Measurements from ENCODE around the gene VCP.
"Not testable (repeated sequence)": the region's sequence is repeated elsewhere in the genome, so short reads cannot be mapped to it uniquely, and the experiment has no call there.

The VCP gene

DNA sequence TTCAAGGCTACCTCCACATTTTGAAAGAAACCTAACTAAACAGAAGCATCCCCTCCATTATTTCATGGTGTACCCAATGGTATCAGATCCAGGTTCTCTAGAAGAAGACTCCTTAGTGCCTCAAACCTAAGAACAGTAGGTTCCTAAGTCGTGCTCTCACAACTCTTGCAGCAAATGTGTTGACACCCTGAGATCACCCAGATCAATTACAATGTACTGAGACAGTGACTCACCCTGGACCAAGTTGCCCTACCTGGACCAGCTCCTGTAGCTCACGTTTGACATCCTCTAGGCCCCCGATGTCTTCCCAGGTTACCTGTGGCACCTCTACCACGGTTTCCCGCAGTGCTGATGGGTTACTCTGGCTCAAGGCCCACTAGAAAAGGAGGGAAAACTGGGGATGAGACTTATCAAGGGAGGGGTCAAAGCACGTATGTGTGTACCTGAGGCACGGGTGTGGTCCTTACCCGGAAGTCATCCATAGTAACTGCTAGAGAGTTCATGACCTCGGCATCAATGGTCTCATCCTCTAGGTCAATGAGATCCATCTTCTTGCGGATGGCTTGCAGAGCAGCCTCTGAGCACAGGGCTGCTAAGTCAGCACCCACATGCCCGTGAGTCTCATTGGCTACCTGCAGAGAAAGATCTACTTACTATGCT lies 11.7 kb downstream of the VCP start:
- no peak for DNase-seq

DNA sequence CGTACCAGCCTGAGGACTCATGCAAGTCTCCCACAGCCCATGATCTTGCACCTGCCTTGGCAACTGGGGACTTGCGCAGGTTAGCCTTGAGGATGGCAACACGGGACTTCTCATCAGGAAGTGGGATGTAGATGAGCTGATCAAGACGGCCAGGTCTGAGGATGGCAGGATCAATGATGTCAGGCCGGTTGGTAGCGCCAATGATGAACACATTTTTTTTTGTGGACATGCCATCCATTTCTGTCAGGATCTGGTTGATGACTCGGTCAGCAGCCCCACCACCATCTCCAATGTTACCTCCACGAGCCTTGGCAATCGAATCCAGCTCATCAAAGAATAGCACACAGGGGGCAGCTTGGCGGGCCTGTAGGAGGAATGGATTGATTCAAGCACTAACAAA lies 13.0 kb downstream of the VCP start:
- DNase-seq: no peak

GRCh38 chr9:35057271-35057620 lies 15.2 kb downstream of the VCP start:
- DNase-seq: no peak

DNA sequence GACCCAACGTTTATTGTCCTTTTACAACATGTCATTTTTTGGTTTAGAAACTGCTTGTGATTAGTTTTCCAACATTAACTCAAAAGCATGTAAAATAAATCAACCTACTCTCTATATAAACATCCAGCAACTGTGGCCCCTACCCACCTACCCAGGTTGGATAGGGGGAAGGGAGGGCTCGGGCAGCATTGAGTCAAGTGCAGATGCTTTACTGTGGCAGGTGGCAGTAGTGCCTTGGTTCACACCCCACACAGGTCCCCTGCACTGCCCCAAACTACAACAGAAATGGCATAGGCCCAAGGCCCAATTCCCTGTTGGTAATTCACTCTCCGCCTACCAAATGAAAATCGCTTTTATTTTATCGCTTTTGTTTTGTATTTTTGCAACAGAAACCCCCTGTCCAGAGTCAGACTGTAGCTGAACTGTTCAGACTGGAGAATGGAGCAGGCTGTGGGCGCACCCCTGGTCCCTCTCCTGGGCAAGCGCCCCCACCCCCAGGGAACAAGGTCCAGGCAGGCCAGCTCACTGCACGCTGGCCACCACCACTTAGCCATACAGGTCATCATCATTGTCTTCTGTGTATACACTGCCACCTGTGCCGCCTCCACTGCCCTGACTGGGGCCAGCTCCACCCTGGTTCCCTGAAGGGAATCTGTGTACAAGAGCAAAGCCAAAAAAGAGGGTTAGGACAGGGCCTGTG lies 15.7 kb downstream of the VCP start:
- no peak for DNase-seq

- DNase-seq: no peak
Measured at GRCh38 chr9:35054871-35055644, 17.4 kb downstream of the VCP start.

GRCh38 chr9:35054185-35054835 lies 18.1 kb downstream of the VCP start:
- DNase-seq: no peak

DNA sequence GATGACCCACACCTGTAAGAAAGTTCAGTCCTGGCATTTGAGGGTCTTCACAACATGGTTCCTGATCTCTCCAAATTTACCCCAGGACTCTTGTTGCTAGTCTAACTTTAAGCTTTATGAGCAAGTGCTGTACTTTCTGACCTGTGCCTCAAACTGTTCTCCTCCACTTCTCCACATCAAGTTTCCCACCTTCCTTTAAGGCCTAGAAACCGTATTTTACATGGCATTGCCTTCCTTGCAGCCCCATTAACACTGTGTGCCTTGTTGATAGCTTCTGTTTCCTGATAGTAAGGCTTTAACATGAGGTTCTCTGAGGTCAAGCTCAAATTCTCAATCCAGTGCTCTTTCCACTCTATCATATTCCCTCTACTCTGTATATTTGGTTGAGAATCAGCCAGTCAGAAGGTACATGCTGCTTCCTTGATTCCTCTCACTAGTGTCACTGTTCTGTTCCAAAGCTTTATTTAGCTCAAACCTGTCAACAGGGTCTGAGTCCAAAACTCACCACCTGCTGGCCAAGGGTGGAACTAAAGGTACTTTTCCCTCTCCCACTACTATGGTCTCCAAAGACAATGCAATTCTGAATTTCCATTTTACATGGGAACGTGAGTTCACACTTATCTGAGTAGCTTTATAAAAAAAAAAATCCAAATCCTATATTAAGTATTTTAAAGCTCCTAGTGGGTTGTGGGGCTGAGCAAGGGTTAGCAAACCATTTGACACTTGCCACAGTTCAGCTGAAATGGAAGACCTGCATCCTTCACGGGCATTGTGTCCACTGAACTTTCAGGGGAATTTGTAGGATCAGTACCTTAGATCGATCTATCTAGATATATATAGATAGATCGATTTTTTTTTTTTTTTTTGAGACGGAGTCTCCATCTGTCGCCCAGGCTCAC lies 21.1 kb downstream of the VCP start:
- DNase-seq: peak; percentile 48

GRCh38 chr9:35048511-35048910 lies 23.9 kb downstream of the VCP start:
- peak; percentile 55 for DNase-seq

DNA sequence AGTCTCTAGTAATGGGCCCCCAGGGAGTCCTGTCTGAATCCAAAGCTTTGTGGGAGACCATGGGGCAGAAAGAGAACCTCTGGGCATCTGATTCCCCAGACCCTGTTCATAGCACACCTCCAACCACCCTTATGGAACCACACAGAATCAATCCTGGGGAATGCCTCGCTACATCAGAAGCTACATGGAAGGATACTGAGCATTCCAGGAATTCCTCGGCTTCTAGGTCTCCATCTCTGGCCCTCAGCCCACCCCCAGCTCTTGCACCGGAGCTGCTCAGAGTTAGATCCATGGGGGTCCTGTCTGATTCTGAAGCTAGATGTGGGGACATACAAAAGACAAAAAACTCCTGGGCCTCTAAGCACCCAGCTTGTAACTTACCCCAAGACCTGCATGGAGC lies 28.4 kb downstream of the VCP start:
- peak; percentile 26 for DNase-seq

DNA sequence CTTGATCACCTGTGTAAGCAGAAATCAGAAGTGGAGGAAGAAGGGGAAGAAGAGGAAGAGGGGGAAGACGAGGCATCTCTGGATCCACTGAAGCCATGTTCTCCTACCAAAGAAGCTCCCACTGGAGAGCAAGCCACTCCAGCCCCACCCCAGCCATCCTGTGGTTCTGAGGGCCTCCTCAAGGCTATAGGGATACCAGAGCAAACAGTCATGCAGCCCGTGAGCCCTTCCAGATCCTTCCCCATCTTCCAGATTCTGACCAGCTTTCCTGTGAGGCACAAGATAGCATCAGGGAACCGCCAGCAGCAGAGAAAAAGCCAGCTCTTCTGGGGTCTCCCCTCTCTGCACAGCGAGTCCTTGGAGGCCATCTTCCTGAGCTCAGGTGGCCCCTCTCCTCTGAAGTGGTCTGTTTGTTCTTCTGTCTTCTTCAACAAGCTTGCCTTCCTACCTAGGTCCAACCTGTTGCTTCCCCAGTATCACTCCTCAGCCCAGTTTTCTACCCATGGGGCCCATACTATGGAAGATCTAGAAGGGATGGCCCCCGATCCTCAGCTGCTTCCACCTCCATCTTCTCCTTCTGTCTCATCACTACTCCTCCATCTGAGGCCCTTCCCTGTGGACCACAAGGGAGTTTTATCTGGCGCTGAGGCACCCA lies 29.4 kb downstream of the VCP start:
- DNase-seq: no peak

DNA sequence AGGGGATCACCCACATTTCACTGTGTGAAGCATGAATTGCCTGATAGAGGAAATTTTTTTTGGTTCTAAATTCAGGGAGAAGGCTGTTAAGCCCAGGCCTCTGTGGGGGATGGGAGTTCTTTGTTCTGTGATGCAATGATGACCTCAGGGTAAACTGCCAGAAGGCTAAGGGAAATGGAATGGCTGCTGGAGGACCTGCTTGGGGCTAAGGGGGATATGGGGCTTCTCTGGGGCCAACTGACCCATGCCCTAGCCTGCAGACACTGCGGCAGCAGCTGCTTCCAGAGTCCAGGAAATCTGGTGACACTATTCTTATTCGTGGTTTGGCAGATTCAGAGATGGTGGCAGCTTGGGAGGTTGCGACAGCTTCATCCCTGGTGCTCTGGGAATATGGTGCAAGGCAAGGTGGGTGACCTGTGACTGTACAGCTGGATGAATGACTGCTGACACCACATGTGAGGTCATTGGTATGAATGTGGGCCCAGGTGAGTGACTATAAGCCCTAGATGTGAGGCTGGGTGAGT lies 30.3 kb downstream of the VCP start:
- DNase-seq: no peak

DNA sequence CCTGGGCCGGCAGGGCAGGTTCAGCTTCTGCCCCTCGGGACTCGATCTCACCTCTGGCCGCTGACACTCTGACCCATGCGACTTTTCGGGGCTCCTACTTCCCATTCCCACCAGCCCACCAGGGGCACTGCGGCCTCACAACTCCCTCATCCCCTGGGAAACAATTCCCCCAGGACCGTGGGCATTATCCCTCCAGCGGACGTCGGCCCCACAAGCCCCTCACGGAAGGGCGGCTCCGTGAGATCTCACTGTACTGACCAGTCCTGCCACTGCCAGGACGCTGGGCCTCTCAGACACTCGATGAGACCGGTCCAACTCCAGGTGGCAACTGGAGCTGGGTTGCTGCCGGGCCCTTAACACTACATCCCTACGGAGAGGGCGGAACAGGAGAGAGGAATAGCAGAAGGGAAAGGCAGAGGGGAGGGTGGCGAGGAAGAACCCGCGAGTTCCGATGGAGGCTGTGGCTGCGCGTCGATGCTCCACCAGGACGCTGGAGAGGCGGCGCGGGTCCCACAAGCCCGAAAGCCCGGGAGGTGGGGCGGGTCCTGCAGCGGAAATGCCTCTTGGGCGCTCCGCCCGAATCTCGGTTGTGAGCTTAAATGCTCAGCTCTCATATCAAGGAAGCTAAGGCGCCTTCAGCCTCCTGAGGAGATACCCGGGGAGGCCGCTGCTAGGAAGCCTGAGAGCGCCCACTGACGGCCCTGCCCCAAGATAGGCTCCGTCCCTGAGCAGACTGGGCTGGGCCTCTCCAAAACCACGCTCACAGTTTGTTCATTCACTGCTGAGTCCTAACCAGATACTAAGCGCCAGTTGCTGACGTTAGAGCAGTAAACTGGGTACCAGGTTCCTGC lies 36.3 kb downstream of the VCP start:
- peak; percentile 66 for DNase-seq

- DNase-seq: no peak
Measured at GRCh38 chr9:35033101-35033500, 39.3 kb downstream of the VCP start.

DNA sequence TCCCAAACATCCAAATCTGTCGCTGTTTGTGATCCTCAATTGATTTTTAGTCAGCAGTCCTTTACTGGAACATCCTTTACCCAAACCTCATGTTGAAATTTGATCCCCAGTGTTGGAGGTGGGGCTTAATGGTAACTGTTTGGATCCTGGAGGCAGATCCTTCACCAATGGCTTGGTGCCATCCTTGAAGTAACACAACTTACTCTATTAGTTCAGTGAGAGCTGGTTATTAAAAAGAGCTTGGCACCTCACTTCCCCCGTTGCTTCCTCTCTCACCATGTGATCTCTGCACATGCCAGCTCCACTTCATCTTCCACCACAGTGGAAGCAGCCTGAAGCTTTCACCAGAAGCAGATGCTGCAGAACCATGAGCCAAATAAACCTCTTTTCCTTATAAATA lies 42.6 kb downstream of the VCP start:
- DNase-seq: no peak

DNA sequence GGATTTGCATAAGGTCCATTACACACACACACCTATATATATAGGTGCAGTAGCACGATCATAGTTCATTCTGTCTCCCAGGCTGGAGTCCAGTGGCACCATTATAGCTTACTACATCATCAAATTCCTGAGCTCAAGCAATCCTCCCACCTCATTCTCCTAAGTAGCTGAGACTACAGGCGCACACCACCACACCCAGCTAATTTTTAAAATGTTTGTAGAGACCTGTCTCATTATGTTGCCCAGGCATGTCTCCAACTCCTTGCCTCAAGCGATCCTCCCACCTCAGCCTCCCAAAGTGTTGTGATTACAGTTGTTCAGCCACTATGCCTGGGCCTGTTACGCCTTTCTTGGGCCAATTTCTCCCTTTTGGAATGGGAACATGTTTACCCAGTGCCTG lies 43.2 kb downstream of the VCP start:
- DNase-seq: no peak

DNA sequence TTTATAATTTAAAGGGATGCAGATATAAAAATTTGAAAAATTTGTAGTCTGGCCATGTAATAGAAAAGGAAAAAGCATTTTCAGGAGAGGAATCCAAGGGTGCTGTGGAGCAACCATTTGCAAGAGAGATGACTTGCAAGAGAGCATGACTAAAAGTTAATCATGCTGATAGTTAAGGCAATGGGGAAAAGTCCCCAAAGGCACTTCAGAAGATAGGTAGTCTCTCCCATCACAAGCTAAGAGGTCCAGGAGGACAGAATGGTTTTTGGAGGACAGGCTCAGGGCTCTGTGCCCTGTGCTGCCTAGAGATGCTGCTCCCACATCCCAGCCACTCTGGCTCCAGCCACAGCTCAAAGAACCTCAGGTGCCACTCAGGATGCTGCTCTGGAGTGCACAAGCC lies 44.1 kb downstream of the VCP start:
- DNase-seq: no peak

- DNase-seq: no peak
Measured at GRCh38 chr9:35027860-35028259, 44.6 kb downstream of the VCP start.

DNA sequence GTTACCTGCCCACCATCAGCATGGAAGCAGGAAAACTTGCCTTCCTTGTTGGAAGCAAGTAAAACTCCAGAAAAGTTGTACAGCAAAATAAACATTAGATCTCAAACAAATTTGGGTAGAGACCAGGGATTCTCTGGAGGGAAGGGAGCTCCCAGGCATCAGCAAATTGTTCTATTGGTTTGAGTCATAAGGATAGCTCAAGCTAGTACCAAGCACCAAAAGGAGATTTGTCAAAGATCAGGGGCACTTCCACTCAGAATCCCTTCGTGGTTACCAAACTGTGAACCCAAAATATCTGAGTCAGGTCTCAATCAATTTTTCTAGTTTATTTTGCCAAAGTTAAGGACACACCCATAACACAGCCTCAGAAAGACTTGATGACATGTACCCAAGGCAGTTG lies 45.1 kb downstream of the VCP start:
- no peak for DNase-seq

DNA sequence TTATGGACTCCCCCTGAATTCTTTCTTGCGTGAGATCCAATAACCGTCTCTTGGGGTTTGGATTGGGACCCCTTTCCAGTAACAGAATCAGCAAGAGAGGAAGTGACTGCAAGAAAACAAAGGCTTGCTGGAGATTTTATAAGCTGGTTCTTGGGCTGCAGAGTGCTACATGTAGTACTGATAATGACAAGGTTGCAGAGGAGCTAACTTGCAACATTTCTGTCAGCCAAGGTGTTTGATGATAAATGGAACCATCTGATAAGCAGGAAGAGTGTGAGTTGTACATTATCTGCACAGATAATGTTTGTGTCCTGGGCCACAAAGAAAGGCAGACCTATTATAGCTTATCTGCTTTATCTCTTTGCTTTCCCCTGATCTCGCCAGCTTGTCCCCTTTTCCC lies 45.8 kb downstream of the VCP start:
- no peak for DNase-seq

- DNase-seq: not testable (repeated sequence)
Measured at GRCh38 chr9:35023443-35023842, 49.0 kb downstream of the VCP start.

GRCh38 chr9:35014517-35014916 lies 57.9 kb downstream of the VCP start:
- DNase-seq: no peak
